H9 (cell line): Measurements from ENCODE around the gene LMNTD2. TPM values are rescaled to one million over a fixed set of nuclear protein-coding genes. Genes with fewer than 3 reads are reported as not detected.

Experiments used
- DNase-seq: peaks from one replicate; pipeline ENCODE4 v3.0.0-alpha.2; 2017
- H2AFZ ChIP-seq: one replicate; pipeline ENCODE4 v1.6.1; 2013; ENCODE audit warnings: mild to moderate bottlenecking, low read length, control low read depth, moderate library complexity
- H2AK5ac ChIP-seq: 2 replicates; pipeline ENCODE4 v1.6.1; 2013; ENCODE audit warnings: low read length, control low read depth, mixed read lengths; ENCODE audit not compliant: insufficient read length
- H2BK120ac ChIP-seq: one replicate; pipeline ENCODE4 v1.6.1; 2013; ENCODE audit warnings: low read depth, mild to moderate bottlenecking, low read length, control low read depth, inconsistent platforms; ENCODE audit not compliant: poor library complexity, severe bottlenecking
- H2BK12ac ChIP-seq: 2 replicates; pipeline ENCODE4 v1.6.1; 2013; ENCODE audit warnings: low read length, control low read depth, mixed read lengths, low read depth; ENCODE audit not compliant: insufficient read length
- H2BK15ac ChIP-seq: 2 replicates; pipeline ENCODE4 v1.6.1; 2013; ENCODE audit warnings: low read depth, low read length, control low read depth
- H2BK20ac ChIP-seq: one replicate; pipeline ENCODE4 v1.6.1; 2013; ENCODE audit warnings: low read depth, mild to moderate bottlenecking, low read length, control low read depth, inconsistent platforms; ENCODE audit not compliant: poor library complexity, severe bottlenecking
- H2BK5ac ChIP-seq: 2 replicates; pipeline ENCODE4 v1.6.1; 2013; ENCODE audit warnings: low read length, control low read depth, mixed read lengths; ENCODE audit not compliant: insufficient read length
- H3K14ac ChIP-seq: 2 replicates; pipeline ENCODE4 v1.6.1; 2013; ENCODE audit warnings: low read length, control low read depth; ENCODE audit not compliant: insufficient read depth
- H3K18ac ChIP-seq: 2 replicates; pipeline ENCODE4 v1.6.1; 2013; ENCODE audit warnings: low read depth, mild to moderate bottlenecking, mixed read lengths, low read length, control low read depth; ENCODE audit not compliant: insufficient read length
- H3K23ac ChIP-seq: 2 replicates; pipeline ENCODE4 v1.6.1; 2013; ENCODE audit warnings: low read length, control low read depth, mixed read lengths, low read depth; ENCODE audit not compliant: insufficient read length
- H3K23me2 ChIP-seq: 2 replicates; pipeline ENCODE4 v1.6.1; 2013; ENCODE audit warnings: low read depth, mild to moderate bottlenecking, mixed read lengths, low read length, control low read depth; ENCODE audit not compliant: insufficient read length, poor library complexity, severe bottlenecking
- H3K27ac ChIP-seq: 2 replicates; pipeline ENCODE4 v1.5.1; 2013; ENCODE audit warnings: low read length, control low read depth, mixed read lengths, low read depth; ENCODE audit not compliant: insufficient read length
- H3K27me3 ChIP-seq: 2 replicates; pipeline ENCODE4 v1.6.1; 2013; ENCODE audit warnings: low read length, control low read depth, inconsistent platforms; ENCODE audit not compliant: insufficient read depth
- H3K4ac ChIP-seq: 2 replicates; pipeline ENCODE4 v1.6.1; 2013; ENCODE audit warnings: low read depth, mild to moderate bottlenecking, control low read depth, inconsistent platforms, low read length, moderate library complexity
- H3K4me1 ChIP-seq: 2 replicates; pipeline ENCODE4 v1.6.1; 2013; ENCODE audit warnings: low read length, control low read depth, inconsistent platforms; ENCODE audit not compliant: insufficient read depth
- H3K4me2 ChIP-seq: 2 replicates; pipeline ENCODE4 v1.6.1; 2013; ENCODE audit warnings: low read length, control low read depth, mixed read lengths; ENCODE audit not compliant: insufficient read length, insufficient read depth
- H3K56ac ChIP-seq: 2 replicates; pipeline ENCODE4 v1.6.1; 2013; ENCODE audit warnings: low read depth, mild to moderate bottlenecking, mixed read lengths, low read length, control low read depth; ENCODE audit not compliant: insufficient read length
- H3K79me1 ChIP-seq: 2 replicates; pipeline ENCODE4 v1.6.1; 2013; ENCODE audit warnings: low read depth, mild to moderate bottlenecking, moderate library complexity, low read length, control low read depth, inconsistent platforms; ENCODE audit not compliant: insufficient read depth, poor library complexity, severe bottlenecking
- H3K79me2 ChIP-seq: 2 replicates; pipeline ENCODE4 v1.6.1; 2013; ENCODE audit warnings: low read length, control low read depth, inconsistent platforms; ENCODE audit not compliant: insufficient read depth
- H3K9ac ChIP-seq: 2 replicates; pipeline ENCODE4 v1.6.1; 2013; ENCODE audit warnings: low read length, control low read depth, mixed read lengths; ENCODE audit not compliant: insufficient read length; ENCODE audit errors: extremely low read depth
- H3K9me3 ChIP-seq: one replicate; pipeline ENCODE4 v1.6.1; 2013; ENCODE audit warnings: low read depth, low read length, inconsistent platforms; ENCODE audit not compliant: control insufficient read depth
- H3T11ph ChIP-seq: one replicate; pipeline ENCODE4 v1.6.1; 2013; ENCODE audit warnings: mild to moderate bottlenecking, low read length, control low read depth, inconsistent platforms
- H4K20me1 ChIP-seq: one replicate; pipeline ENCODE4 v1.6.1; 2013; ENCODE audit not compliant: control insufficient read depth, insufficient read length, insufficient read depth
- H4K5ac ChIP-seq: 2 replicates; pipeline ENCODE4 v1.6.1; 2013; ENCODE audit warnings: low read depth, mild to moderate bottlenecking, mixed read lengths, low read length, control low read depth; ENCODE audit not compliant: insufficient read length
- H4K8ac ChIP-seq: replicated peaks from 2 replicates; pipeline ENCODE4 v1.6.1; 2013; ENCODE audit warnings: low read length, control low read depth, mixed read lengths, low read depth; ENCODE audit not compliant: insufficient read length
- H4K91ac ChIP-seq: 2 replicates; pipeline ENCODE4 v1.6.1; 2013; ENCODE audit warnings: low read depth, mild to moderate bottlenecking, moderate library complexity, mixed read lengths, low read length, control low read depth; ENCODE audit not compliant: insufficient read length
- H3K27ac Mint-ChIP-seq, 3 experiments: 2 replicates in 2 of 3; 3 replicates in 1 of 3; pipeline ENCODE4 v1.8.0; 2020 to 2021; ENCODE audit warnings: mixed read lengths in 3 of 3, mild to moderate bottlenecking in 1 of 3, moderate library complexity in 1 of 3
- H3K27me3 Mint-ChIP-seq: 2 replicates; pipeline ENCODE4 v1.8.0; 2021; ENCODE audit warnings: low read depth, mild to moderate bottlenecking, moderate library complexity, mixed read lengths
- H3K36me3 Mint-ChIP-seq, 3 experiments: 2 replicates in 2 of 3; 3 replicates in 1 of 3; pipeline ENCODE4 v1.8.0; 2020 to 2021; ENCODE audit warnings: low read depth in 3 of 3, mixed read lengths in 3 of 3; ENCODE audit not compliant: insufficient read depth in 1 of 3
- H3K4me1 Mint-ChIP-seq, 2 experiments: 2 replicates each; pipeline ENCODE4 v1.8.0; 2020; ENCODE audit warnings: mixed read lengths in 2 of 2
- H3K4me3 Mint-ChIP-seq, 2 experiments: 2 replicates in 1 of 2; 3 replicates in 1 of 2; pipeline ENCODE4 v1.8.0; 2020 to 2021; ENCODE audit warnings: mild to moderate bottlenecking in 2 of 2, mixed read lengths in 2 of 2, moderate library complexity in 1 of 2
- H3K9me3 Mint-ChIP-seq, 2 experiments: 2 replicates in 1 of 2; 3 replicates in 1 of 2; pipeline ENCODE4 v1.8.0; 2020; ENCODE audit warnings: mild to moderate bottlenecking in 2 of 2, mixed read lengths in 2 of 2, moderate library complexity in 1 of 2
- CTCF ChIP-seq: fragments of 200-600 bp; sonication (generic); conservative IDR thresholded peaks from 3 replicates; pipeline ENCODE4 v1.8.0; 2021; ENCODE audit warnings: antibody characterized with exemption, mild to moderate bottlenecking
- WGBS: extraction: QIAGEN DNeasy Blood & Tissue Kit; methylation state at CpG from one replicate; pipeline ENCODE4 v1.1.7; 2013; ENCODE audit warnings: missing lambda C conversion rate, low lambda C conversion rate, mixed read lengths; ENCODE audit not compliant: insufficient read length; ENCODE audit errors: extremely low coverage; 5-methylcytosine and 5-hydroxymethylcytosine counted together
- total RNA-seq: library from RNA; stranded (reverse); gene quantifications from 2 replicates; pipeline ENCODE4 v1.2.1, GENCODE V29; 2021

The LMNTD2 gene
- total RNA-seq, 1 experiment from 2014 or later = 4.7 TPM

GRCh38 chr11:514606-515005, 45.9 kb downstream of the LMNTD2 start:
- H3K4me1 ChIP-seq = no peaks in the 10 kb centered on the region
- H2BK12ac ChIP-seq = no peak overlapping the region
- peaks cover 3% of the 10 kb centered on the region for H3K23me2 ChIP-seq
- H3K79me1 ChIP-seq = no peaks in the 10 kb centered on the region
- Mint-ChIP-seq H3K27me3 (peaks cover 2% of the 10 kb centered on the region), H3K27ac (no peak overlapping the region), H3K4me1 (peaks cover 3 to 4% of the 10 kb centered on the region in 2 experiments; a peak in 3 of 4 replicates), H3K4me3 (no peak overlapping the region), H3K36me3 (peaks cover 39 to 48% (median 46%) of the 10 kb centered on the region in 3 experiments), H3K9me3 (peaks cover 27% of the 10 kb centered on the region in 2 experiments)
- H3K4me2 ChIP-seq = no peak overlapping the region
- no peak overlapping the region for H2AK5ac ChIP-seq
- no peak overlapping the region for H2BK120ac ChIP-seq
- TF ChIP-seq CTCF = no peak
- no peak overlapping the region for H3K27ac ChIP-seq
- H3K56ac ChIP-seq = no peak overlapping the region
- H3K14ac ChIP-seq = no peak overlapping the region
- H2BK5ac ChIP-seq = no peak overlapping the region
- H3K79me2 ChIP-seq = no peaks in the 10 kb centered on the region
- no peak overlapping the region for H3K4ac ChIP-seq
- no peak overlapping the region for H2BK15ac ChIP-seq
- no peak overlapping the region for H3K9ac ChIP-seq
- H3T11ph ChIP-seq = no peak overlapping the region
- no peaks in the 10 kb centered on the region for H3K9me3 ChIP-seq
- H4K5ac ChIP-seq = no peak overlapping the region
- no peaks in the 10 kb centered on the region for H3K27me3 ChIP-seq
- no peaks in the 10 kb centered on the region for H4K20me1 ChIP-seq
- H4K8ac ChIP-seq = no peak overlapping the region
- no peak overlapping the region for H2AFZ ChIP-seq
- no CpG with 5 or more reads among the region's 10 CpGs for WGBS
- DNase-seq = no peak
- H3K23ac ChIP-seq = no peak overlapping the region
- H2BK20ac ChIP-seq = no peak overlapping the region
- H3K18ac ChIP-seq = no peak overlapping the region
- no peak overlapping the region for H4K91ac ChIP-seq
